Measurements from ENCODE around the gene AUTS2.
A peak's percentile ranks its signal among the peaks of the same experiment; 100 is the strongest.

Gene AUTS2

DNA sequence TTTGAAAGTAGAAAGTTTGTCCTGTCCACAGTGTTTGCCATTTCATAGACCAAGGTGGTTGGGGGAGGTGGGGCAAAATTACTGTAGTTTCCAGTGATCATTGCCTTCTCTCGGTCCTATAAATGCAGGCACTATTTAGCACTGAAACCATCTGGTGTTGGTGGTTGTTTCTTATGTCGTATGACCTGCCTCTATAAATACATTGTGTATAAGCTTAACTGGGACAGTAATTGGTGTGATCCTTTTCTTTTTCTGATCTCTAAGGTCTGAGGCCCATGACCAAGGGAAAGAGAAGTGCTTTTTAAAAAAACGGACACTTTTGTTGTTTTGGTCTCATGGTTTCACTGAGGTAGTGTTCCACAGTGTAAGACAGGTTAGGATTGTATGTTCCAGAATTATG lies 63.1 kb downstream of the AUTS2 start:
- DNase-seq = no peak

- DNase-seq = no peak
These were observed 65.9 kb downstream of the AUTS2 start for GRCh38 chr7:69663911-69664832.

- no peak for DNase-seq
These were observed 67.1 kb downstream of the AUTS2 start for GRCh38 chr7:69665369-69665768.

- no peak for DNase-seq
These were observed 70.1 kb downstream of the AUTS2 start for GRCh38 chr7:69668339-69668870.

- no peak for DNase-seq
These were observed 72.4 kb downstream of the AUTS2 start for GRCh38 chr7:69670701-69671100.

- DNase-seq = no peak
These were observed 74.8 kb downstream of the AUTS2 start for GRCh38 chr7:69673074-69673473.

DNA sequence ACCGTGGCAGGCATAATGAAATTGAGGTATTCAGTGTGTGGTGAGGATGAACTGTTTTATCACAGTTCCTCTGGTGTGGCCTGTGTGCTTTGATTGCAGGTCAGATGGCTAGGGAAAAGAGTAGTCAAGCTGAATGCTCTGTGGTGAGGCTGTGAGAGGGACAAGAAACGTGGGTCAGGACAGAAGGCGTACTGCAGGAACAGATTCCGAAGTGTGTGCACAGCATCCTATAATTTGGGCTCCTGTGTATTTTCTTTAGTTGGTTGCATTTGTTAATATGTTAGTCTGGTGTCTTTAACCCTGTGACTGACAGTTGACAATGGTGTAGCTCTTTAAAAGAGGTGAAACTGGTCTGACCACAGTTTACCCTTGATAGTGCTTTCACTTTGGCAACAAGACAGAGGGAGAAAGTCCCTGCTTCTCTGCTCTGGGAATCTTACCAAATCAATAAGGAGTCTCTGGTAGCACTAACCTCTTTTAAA lies 76.5 kb downstream of the AUTS2 start:
- DNase-seq = no peak

- no peak for DNase-seq
These were observed 78.0 kb downstream of the AUTS2 start for GRCh38 chr7:69676247-69676646.

DNA sequence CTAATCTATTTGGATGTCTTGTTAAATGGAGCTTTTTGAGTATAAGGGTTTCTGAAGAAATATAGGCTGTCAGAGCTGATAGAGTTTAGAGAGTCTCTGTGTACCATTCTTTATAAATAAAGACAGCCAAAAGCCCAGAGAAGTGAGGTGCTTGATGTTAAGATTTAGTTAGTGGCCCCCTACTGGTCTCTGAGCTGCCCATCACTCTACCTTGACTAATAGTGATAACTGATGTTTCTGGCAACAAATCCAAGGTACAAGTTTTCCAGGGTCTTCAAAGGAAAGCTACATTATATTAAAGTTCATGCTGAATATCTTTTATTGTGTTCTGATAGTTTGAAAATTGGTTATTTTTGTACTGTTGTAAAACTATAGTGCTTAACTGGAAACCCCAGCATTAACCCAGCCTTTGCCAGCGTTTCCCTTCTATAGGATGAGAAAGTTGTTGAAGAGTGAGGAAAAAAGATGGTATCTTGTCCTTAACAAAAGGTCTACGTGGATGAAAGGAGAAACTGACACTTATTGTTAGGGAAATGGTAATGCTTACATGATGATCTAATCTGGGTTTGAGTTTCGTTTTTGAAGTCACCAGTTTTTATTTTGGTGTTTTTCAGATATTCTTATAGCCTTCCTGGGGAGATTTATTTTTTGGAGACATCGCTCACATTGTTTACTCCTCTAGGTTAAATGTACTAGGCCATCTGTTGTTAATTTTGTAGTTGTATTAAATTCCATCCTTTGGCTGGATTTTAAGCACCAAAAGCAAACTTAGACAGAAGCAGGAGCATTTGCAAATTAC lies 79.0 kb downstream of the AUTS2 start:
- peak; percentile 70 for DNase-seq

GRCh38 chr7:69677881-69678493 lies 79.7 kb downstream of the AUTS2 start:
- no peak for DNase-seq

DNA sequence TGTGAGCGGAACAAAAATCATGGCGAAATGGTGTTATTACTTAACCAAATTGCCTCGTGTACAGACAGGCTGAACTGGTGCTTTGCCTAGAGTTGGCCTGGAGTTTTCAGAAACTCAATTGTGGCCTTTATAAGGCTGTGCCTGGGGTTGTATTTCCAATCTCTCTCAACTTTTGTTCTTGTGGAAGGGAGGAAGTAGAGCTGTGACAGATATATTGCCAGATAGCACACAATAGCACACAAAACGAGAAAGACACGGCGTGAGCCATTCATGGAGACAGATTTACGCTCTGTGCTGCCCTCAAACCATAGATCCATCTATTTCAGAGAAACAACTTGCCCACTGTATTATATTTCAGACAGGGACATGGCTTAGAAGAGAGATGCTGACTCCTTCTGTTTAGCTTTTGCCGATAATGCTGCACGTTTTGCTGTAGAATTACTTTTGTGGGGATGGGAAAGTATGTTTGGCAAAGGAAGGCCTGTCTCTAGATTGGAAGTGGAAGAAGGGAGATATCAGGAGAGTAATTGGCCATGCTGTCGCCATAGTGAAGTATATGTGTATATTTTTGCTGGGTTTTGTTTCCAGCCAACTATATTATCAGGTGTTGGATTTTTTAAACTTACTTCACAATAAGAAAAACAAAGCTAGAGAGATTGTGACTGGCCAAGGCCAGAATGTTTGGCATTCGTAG lies 80.4 kb downstream of the AUTS2 start:
- peak; percentile 24 for DNase-seq

GRCh38 chr7:69681181-69681580 lies 82.9 kb downstream of the AUTS2 start:
- DNase-seq = no peak

DNA sequence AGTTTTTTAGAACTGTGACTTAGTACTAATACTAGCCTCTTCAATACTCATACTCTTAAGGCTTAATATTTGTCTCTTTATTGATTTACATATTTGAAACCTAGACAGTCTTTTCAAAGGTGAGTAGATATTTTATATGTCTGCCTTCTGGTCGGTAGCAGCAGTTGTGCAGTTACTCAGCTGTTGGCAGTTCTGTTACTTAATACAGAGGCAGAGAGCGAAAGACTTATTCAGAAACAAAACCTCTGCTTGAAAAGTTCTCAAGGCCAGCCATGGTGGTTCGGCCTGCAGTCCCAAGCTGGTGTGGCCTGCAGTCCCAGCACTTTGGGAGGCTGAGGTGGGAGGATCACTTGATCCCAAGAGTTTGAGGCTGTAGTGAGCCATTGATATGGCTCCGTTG lies 84.2 kb downstream of the AUTS2 start:
- no peak for DNase-seq

DNA sequence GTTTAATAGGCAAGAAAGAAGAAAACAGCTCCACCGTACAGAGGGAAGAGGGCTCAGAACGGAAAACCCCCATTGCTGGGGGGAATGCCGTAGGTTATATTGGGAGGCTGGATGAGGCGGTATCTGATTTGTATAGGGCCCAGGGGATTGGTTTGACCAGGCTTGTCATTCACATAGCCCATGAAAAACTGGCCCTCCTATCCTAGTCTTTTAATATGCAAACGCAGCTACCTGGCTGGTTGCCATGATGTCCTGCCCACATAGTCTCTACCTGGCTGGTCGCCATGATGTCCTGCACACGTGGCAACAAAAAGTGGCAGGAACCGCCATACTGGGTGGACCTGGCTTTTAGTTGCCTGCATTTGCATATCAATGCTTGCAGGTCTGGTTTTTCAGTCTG lies 84.7 kb downstream of the AUTS2 start:
- no peak for DNase-seq

GRCh38 chr7:69684369-69685292 lies 86.4 kb downstream of the AUTS2 start:
- DNase-seq = no peak

DNA sequence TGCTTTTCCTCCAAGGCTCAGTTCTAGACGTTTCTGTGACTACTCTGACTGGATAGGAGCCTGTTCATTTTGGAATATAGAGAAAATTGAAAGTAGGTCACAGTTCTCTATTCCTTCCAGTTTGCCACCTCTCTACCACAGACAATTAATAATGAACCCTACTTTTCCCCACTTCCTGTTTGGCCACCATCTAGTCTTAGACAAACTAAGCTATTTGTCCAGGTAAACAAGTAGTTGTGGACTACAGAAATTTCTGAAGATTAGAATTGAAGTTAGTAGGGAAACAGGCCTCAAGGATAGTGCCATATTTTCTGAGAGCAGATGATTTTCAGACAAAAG lies 87.0 kb downstream of the AUTS2 start:
- DNase-seq = no peak

DNA sequence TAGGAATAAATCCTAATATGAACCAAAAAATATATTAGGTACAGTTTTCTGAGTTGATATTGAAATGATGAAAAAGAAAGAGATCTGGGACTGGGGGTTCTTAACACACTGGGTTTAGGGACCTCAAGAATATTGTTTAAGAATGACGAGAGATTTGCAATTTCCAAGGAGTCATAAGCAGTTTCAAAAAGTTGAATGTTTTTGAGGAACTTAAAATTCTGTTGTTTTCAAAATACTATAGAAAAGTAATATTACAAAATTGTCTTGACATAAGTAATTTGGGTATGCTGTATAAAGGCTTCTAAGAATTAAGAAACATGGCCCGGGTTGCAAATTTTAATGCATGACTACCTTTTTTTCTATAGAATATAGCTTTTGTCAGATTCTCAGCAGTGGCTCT lies 88.1 kb downstream of the AUTS2 start:
- DNase-seq = no peak

- DNase-seq = no peak
These were observed 89.6 kb downstream of the AUTS2 start for GRCh38 chr7:69687739-69688433.

DNA sequence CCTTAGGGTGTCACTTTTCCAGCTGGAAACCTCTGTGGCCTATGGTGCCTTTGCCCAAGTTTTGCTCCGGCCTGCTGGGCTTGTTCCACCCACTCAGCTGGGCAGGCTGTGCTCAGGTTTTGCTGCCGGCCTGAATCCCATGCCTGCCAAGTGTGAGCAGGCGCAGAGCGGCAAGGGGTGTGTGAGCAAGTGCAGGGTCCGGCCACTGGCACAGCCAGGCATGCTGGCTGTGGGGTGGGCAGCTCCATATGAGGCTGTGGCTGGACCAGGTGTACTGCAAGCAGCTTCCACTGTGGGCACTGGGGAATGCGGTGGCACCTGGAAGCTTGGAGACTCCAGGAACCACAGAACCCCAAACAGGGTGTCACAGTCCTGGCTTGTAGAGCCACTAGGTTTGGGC lies 92.1 kb downstream of the AUTS2 start:
- no peak for DNase-seq

GRCh38 chr7:69691327-69691726 lies 93.1 kb downstream of the AUTS2 start:
- DNase-seq = no peak

DNA sequence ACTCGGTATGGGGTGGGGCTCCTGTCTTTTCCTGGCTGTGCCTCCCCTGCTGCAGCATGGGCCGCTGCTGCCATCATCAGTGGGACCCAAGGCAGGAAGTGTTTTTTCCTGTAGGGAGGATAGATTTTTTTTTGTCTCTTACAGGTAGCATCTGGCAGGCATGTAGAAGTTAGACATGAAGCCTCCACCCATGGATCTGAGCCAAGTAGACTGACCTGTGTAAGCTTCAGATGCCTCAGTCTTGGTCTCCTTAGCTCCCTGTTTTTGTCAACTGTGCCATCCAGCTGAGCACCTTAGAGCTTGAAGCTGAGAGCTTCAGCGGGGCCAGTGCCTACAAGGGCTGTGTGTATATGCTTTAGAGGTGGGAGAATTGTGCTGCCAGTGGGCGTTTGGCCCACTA lies 93.5 kb downstream of the AUTS2 start:
- no peak for DNase-seq

All from hematopoietic multipotent progenitor cell treated with erythropoietin and hydrocortisone succinate and interleukin-3 and kit ligand, for 6 days (in vitro differentiated cells).